HEK293 (cell line): ENCODE results near the gene VPS18.

Experiments used
- CTCF ChIA-PET: fragments of 350-600 bp; formaldehyde crosslinking; extraction: SDS; loops from one replicate; lab custom pipeline; 2021; ENCODE audit warnings: antibody characterized with exemption; lab: Yijun Ruan, JAX
- POLR2A ChIA-PET: fragments of 300-600 bp; formaldehyde crosslinking; extraction: SDS; loops from one replicate; lab custom pipeline; 2020; ENCODE audit warnings: antibody characterized with exemption, inconsistent platforms; lab: Yijun Ruan, JAX
- H3K27ac ChIP-seq: fragments of 200-500 bp; sonication (Bioruptor generic); 2 replicates; pipeline ENCODE4 v1.5.1; 2014; ENCODE audit warnings: low read depth, low read length, control low read depth, inconsistent platforms; ENCODE audit errors: extremely low read depth
- H3K36me3 ChIP-seq, 2 experiments: fragments of 200-500 bp in 1 of 2; sonication (Bioruptor generic) in 1 of 2; 1 replicate in 1 of 2; 2 replicates in 1 of 2; pipeline ENCODE4 v1.5.1; 2014 to 2017; ENCODE audit warnings: inconsistent platforms in 2 of 2, low read length in 2 of 2; ENCODE audit not compliant: control insufficient read depth in 2 of 2, insufficient read depth in 1 of 2
- H3K4me1 ChIP-seq: fragments of 200-500 bp; sonication (Bioruptor generic); 2 replicates; pipeline ENCODE4 v1.5.1; 2014; ENCODE audit warnings: mild to moderate bottlenecking, low read length, inconsistent platforms; ENCODE audit not compliant: control insufficient read depth, insufficient read depth
- H3K4me3 ChIP-seq: 2 replicates; pipeline ENCODE4 v1.5.1; 2011; ENCODE audit warnings: low read depth, mild to moderate bottlenecking, control low read depth, low read length, moderate library complexity
- H3K9me3 ChIP-seq: fragments of 200-500 bp; sonication (Bioruptor generic); 2 replicates; pipeline ENCODE4 v1.5.1; 2014; ENCODE audit warnings: low read depth, low read length, inconsistent platforms; ENCODE audit not compliant: control insufficient read depth, insufficient read depth
- BCL11B ChIP-seq: fragments of 450-650 bp; formaldehyde crosslinking; IDR thresholded peaks from 2 replicates; pipeline ENCODE4 v1.5.1; 2016; ENCODE audit warnings: low read depth, missing biosample characterization, missing genetic modification characterization
- IKZF3 ChIP-seq: fragments of 450-650 bp; IDR thresholded peaks from 2 replicates; pipeline ENCODE4 v1.5.0; 2018; ENCODE audit warnings: missing biosample characterization, mild to moderate bottlenecking, missing genetic modification characterization, moderate library complexity
- INSM2 ChIP-seq: fragments of 450-650 bp; formaldehyde crosslinking; IDR thresholded peaks from 2 replicates; pipeline ENCODE4 v1.5.1; 2016; ENCODE audit warnings: missing biosample characterization, missing genetic modification characterization
- KLF10 ChIP-seq: fragments of 450-650 bp; IDR thresholded peaks from 2 replicates; pipeline ENCODE4 v1.5.1; 2018; ENCODE audit warnings: missing biosample characterization, mild to moderate bottlenecking, missing genetic modification characterization
- KLF16 ChIP-seq: fragments of 450-650 bp; formaldehyde crosslinking; IDR thresholded peaks from 2 replicates; pipeline ENCODE4 v1.5.1; 2017; ENCODE audit warnings: missing biosample characterization, missing genetic modification characterization
- KLF17 ChIP-seq: fragments of 450-650 bp; formaldehyde crosslinking; IDR thresholded peaks from 2 replicates; pipeline ENCODE4 v1.5.1; 2016; ENCODE audit warnings: missing biosample characterization, missing genetic modification characterization
- MZF1 ChIP-seq: fragments of 450-650 bp; formaldehyde crosslinking; IDR thresholded peaks from 2 replicates; pipeline ENCODE4 v1.5.1; 2017; ENCODE audit warnings: missing biosample characterization, missing genetic modification characterization, borderline replicate concordance
- PATZ1 ChIP-seq: fragments of 450-650 bp; formaldehyde crosslinking; IDR thresholded peaks from 2 replicates; pipeline ENCODE4 v1.5.1; 2016; ENCODE audit warnings: missing biosample characterization, missing genetic modification characterization
- PBX3 ChIP-seq: sonication (generic); formaldehyde crosslinking; IDR thresholded peaks from 2 replicates; pipeline ENCODE4 v1.8.1; 2022; ENCODE audit warnings: mild to moderate bottlenecking, moderate library complexity, missing genetic modification reagents
- SP3 ChIP-seq: fragments of 450-650 bp; formaldehyde crosslinking; IDR thresholded peaks from 2 replicates; pipeline ENCODE4 v1.5.1; 2016; ENCODE audit warnings: missing biosample characterization, missing genetic modification characterization
- ZBTB17 ChIP-seq: fragments of 450-650 bp; formaldehyde crosslinking; IDR thresholded peaks from 2 replicates; pipeline ENCODE4 v1.5.1; 2016; ENCODE audit warnings: missing biosample characterization, missing genetic modification characterization
- ZNF138 ChIP-seq: fragments of 450-650 bp; formaldehyde crosslinking; IDR thresholded peaks from 2 replicates; pipeline ENCODE4 v1.5.1; 2016; ENCODE audit warnings: missing biosample characterization, missing genetic modification characterization, borderline replicate concordance
- ZNF174 ChIP-seq: fragments of 450-650 bp; formaldehyde crosslinking; IDR thresholded peaks from 2 replicates; pipeline ENCODE4 v1.5.0; 2017; ENCODE audit warnings: missing biosample characterization, mild to moderate bottlenecking, missing genetic modification characterization
- ZNF175 ChIP-seq: fragments of 450-650 bp; formaldehyde crosslinking; IDR thresholded peaks from 2 replicates; pipeline ENCODE4 v1.5.1; 2016; ENCODE audit warnings: missing biosample characterization, missing genetic modification characterization
- ZNF19 ChIP-seq: fragments of 450-650 bp; formaldehyde crosslinking; IDR thresholded peaks from 2 replicates; pipeline ENCODE4; 2016; ENCODE audit warnings: missing biosample characterization, missing genetic modification characterization, low read depth
- ZNF211 ChIP-seq: fragments of 450-650 bp; formaldehyde crosslinking; IDR thresholded peaks from 2 replicates; pipeline ENCODE4 v1.5.1; 2016; ENCODE audit warnings: low read depth, missing biosample characterization, missing genetic modification characterization
- ZNF23 ChIP-seq: fragments of 450-650 bp; formaldehyde crosslinking; IDR thresholded peaks from 2 replicates; pipeline ENCODE4 v1.5.1; 2016; ENCODE audit warnings: missing biosample characterization, missing genetic modification characterization, borderline replicate concordance
- ZNF426 ChIP-seq: fragments of 450-650 bp; formaldehyde crosslinking; IDR thresholded peaks from 2 replicates; pipeline ENCODE4 v1.5.1; 2017; ENCODE audit warnings: missing biosample characterization, missing genetic modification characterization, mild to moderate bottlenecking, inconsistent platforms, moderate library complexity
- ZNF555 ChIP-seq: fragments of 450-650 bp; formaldehyde crosslinking; conservative IDR thresholded peaks from 2 replicates; pipeline ENCODE4 v1.5.1; 2017; ENCODE audit warnings: missing biosample characterization, mild to moderate bottlenecking, missing genetic modification characterization, inconsistent platforms
- ZNF624 ChIP-seq: fragments of 450-650 bp; formaldehyde crosslinking; IDR thresholded peaks from 2 replicates; pipeline ENCODE4 v1.5.1; 2017; ENCODE audit warnings: missing biosample characterization, missing genetic modification characterization
- ZNF654 ChIP-seq: fragments of 450-650 bp; formaldehyde crosslinking; IDR thresholded peaks from 2 replicates; pipeline ENCODE4 v1.5.1; 2016; ENCODE audit warnings: low read depth, missing biosample characterization, missing genetic modification characterization
- ZNF658 ChIP-seq: fragments of 450-650 bp; formaldehyde crosslinking; IDR thresholded peaks from 2 replicates; pipeline ENCODE4; 2016; ENCODE audit warnings: missing biosample characterization, missing genetic modification characterization
- ZNF785 ChIP-seq: fragments of 450-650 bp; formaldehyde crosslinking; IDR thresholded peaks from 2 replicates; pipeline ENCODE4 v1.5.1; 2016; ENCODE audit warnings: missing biosample characterization, missing genetic modification characterization
- TF ChIP-seq, protein P1 (sequence below): fragments of 450-650 bp; formaldehyde crosslinking; IDR thresholded peaks from 2 replicates; pipeline ENCODE4 v1.5.1; 2016; ENCODE audit warnings: missing biosample characterization, missing genetic modification characterization, low read depth
- TF ChIP-seq, protein P2 (sequence below): fragments of 450-650 bp; formaldehyde crosslinking; IDR thresholded peaks from 2 replicates; pipeline ENCODE4 v1.5.1; 2016; ENCODE audit warnings: missing biosample characterization, missing genetic modification characterization

Gene VPS18

DNA sequence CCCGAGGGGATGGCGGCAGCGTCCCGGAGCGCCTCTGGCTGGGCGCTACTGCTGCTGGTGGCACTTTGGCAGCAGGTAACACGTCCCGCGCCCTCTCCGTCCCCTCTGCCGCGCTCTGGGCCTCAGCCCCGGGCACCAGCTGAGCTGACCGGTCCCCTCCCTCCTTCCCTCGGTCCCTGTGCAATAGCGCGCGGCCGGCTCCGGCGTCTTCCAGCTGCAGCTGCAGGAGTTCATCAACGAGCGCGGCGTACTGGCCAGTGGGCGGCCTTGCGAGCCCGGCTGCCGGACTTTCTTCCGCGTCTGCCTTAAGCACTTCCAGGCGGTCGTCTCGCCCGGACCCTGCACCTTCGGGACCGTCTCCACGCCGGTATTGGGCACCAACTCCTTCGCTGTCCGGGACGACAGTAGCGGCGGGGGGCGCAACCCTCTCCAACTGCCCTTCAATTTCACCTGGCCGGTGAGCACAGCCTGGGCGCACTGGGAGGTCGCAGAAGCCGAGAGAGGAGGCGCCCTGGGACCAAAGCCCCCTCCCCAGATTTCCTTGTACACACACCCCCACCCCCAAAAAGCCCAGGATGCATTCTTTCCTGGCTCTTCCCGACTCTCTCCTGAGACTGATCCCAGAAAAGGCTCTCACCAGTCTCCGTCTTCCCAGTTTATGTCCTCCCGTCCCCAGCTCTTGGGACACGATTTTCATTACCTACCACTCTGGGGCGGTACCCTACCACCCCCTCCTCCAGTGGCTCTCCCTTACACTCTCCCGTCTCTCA is 35.6 kb downstream of the VPS18 start:
- ChIA-PET POLR2A (interaction anchor here (1.1 to 6.1 kb wide), 8 partner anchors 11 to 403 kb away, joined by 3 to 58 read pairs (median 8); partner anchors contain the start of genes CHAC1, GCHFR, NUSAP1 and OIP5), CTCF (interaction anchor here (0.6 to 5.0 kb wide), 12 partner anchors 11 to 89 kb away, joined by 3 to 32 read pairs (median 4); no protein-coding TSS in a partner anchor)
- Histone ChIP-seq H3K4me3 (peak overlapping the region; percentile 49), H3K9me3 (no peaks in the 10 kb centered on the region), H3K36me3 (peaks cover 0 to 3% of the 10 kb centered on the region in 2 experiments; a peak in 1 of 3 replicates), H3K27ac (peak overlapping the region; percentile 20; the same call in 1 of the 2 replicates), H3K4me1 (no peaks in the 10 kb centered on the region)
- TF ChIP-seq KLF16: no peak; the same call in 1 of the 2 replicates
- TF ChIP-seq, protein P1, sequence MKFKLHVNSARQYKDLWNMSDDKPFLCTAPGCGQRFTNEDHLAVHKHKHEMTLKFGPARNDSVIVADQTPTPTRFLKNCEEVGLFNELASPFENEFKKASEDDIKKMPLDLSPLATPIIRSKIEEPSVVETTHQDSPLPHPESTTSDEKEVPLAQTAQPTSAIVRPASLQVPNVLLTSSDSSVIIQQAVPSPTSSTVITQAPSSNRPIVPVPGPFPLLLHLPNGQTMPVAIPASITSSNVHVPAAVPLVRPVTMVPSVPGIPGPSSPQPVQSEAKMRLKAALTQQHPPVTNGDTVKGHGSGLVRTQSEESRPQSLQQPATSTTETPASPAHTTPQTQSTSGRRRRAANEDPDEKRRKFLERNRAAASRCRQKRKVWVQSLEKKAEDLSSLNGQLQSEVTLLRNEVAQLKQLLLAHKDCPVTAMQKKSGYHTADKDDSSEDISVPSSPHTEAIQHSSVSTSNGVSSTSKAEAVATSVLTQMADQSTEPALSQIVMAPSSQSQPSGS (tag by site-specific recombination): no peak
- TF ChIP-seq ZNF138 (tag by site-specific recombination): no peak
- TF ChIP-seq ZBTB17: no peak
- no peak for TF ChIP-seq ZNF23
- TF ChIP-seq ZNF211 (tag by site-specific recombination): no peak
- no peak for TF ChIP-seq ZNF175
- no peak for TF ChIP-seq SP3 (tag by site-specific recombination)
- TF ChIP-seq ZNF426 (tag by site-specific recombination): no peak
- TF ChIP-seq ZNF174 (tag by site-specific recombination): no peak
- no peak for TF ChIP-seq ZNF785 (tag by site-specific recombination)
- no peak for TF ChIP-seq PATZ1 (tag by site-specific recombination)
- no peak for TF ChIP-seq ZNF654
- TF ChIP-seq ZNF19 (tag by site-specific recombination): no peak
- TF ChIP-seq KLF10 (tag by site-specific recombination): no peak
- no peak for TF ChIP-seq INSM2 (tag by site-specific recombination)
- no peak for TF ChIP-seq KLF17 (tag by site-specific recombination)
- no peak for TF ChIP-seq ZNF555
- TF ChIP-seq ZNF658: no peak
- TF ChIP-seq BCL11B (tag by site-specific recombination): no peak
- TF ChIP-seq IKZF3 (tag by site-specific recombination): peak; percentile 52
- TF ChIP-seq MZF1 (tag by site-specific recombination): no peak
- TF ChIP-seq ZNF624 (tag by site-specific recombination): no peak
- TF ChIP-seq, protein P2, sequence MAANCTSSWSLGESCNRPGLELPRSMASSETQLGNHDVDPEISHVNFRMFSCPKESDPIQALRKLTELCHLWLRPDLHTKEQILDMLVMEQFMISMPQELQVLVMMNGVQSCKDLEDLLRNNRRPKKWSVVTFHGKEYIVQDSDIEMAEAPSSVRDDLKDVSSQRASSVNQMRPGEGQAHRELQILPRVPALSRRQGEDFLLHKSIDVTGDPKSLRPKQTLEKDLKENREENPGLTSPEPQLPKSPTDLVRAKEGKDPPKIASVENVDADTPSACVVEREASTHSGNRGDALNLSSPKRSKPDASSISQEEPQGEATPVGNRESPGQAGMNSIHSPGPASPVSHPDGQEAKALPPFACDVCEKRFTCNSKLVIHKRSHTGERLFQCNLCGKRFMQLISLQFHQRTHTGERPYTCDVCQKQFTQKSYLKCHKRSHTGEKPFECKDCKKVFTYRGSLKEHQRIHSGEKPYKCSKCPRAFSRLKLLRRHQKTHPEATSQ (tag by site-specific recombination): no peak
- TF ChIP-seq PBX3 (CRISPR knock-in tag): no peak
